ENCODE data around the gene LAMC3.

LAMC3 gene

GRCh38 chr9:131138676-131139075 lies 129.7 kb downstream of the LAMC3 start:
- no peak for TF ChIP-seq CTCF (IDR thresholded peaks at IDR 0.05; ENCODE audit: insufficient read depth, missing control alignments)
- no peak for FAIRE-seq
- DNase-seq (ENCODE audit: insufficient read length, low spot score), result no peak

- DNase-seq (ENCODE audit: insufficient read length, low spot score), result no peak
- FAIRE-seq, result no peak
- no peak for TF ChIP-seq CTCF (IDR thresholded peaks at IDR 0.05; ENCODE audit: insufficient read depth, missing control alignments)
Observed at GRCh38 chr9:131140112-131140511, 131.1 kb downstream of the LAMC3 start.

- DNase-seq (ENCODE audit: insufficient read length, low spot score) (no peak), FAIRE-seq (no peak)
Observed at GRCh38 chr9:131140550-131140949, 131.6 kb downstream of the LAMC3 start.

GRCh38 chr9:131142160-131142559 lies 133.2 kb downstream of the LAMC3 start:
- FAIRE-seq, result no peak
- no peak for DNase-seq (ENCODE audit: insufficient read length, low spot score)
- TF ChIP-seq CTCF (IDR thresholded peaks at IDR 0.05; ENCODE audit: insufficient read depth, missing control alignments), result no peak

More at GRCh38 chr9:131140550-131140949, 131.6 kb downstream of the LAMC3 start:
- TF ChIP-seq CTCF (IDR thresholded peaks at IDR 0.05; ENCODE audit: insufficient read depth, missing control alignments), result no peak

All from D721Med (cell line).